GM10248 (cell line): ENCODE measurements around the gene PCBD1.

ENCODE experiments used
- CTCF ChIA-PET: fragments of 300-600 bp; sonication (Branson Sonifier 250); formaldehyde crosslinking; extraction: SDS; loops from one replicate; lab custom pipeline; 2021; ENCODE audit warnings: antibody characterized with exemption; lab: Yijun Ruan, JAX
- POLR2A ChIA-PET: fragments of 350-650 bp; sonication (Branson Sonifier 250); formaldehyde crosslinking; extraction: SDS; loops from one replicate; lab custom pipeline; 2020; ENCODE audit warnings: antibody characterized with exemption; lab: Yijun Ruan, JAX
- DNase-seq: peaks from one replicate; pipeline ENCODE4 v3.0.0; 2012; ENCODE audit errors: extremely low spot score
- TF ChIP-seq, protein P1 (sequence below): IDR thresholded peaks from 2 replicates; pipeline ENCODE4 v1.5.1; 2012; ENCODE audit warnings: mild to moderate bottlenecking, low read depth; ENCODE audit errors: extremely low read depth, missing control alignments, control extremely low read depth

The PCBD1 gene

DNA sequence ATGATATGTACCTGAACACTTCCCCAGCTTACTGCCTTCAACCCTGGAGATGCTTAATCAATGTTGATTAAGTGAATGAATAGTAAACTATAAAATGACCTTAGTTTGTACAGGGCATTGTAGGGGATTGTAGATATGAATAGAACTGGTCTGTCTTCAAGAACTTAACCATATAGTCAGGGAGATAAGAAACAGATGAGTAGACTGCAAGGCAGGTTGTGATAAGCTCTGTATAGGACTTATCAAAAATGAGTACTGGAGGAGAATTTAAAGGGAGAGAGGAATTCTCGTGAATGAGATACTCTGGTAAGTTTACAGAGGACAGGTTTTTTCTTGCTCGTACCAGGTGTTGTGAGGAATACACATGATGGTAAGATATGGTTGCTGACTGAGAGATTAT, 45.0 kb downstream of the PCBD1 start:
- ChIA-PET POLR2A (no interaction called here), CTCF (interaction anchor here (1.1 to 1.6 kb wide), 2 partner anchors 11 to 15 kb away, joined by 4 to 5 read pairs; no protein-coding TSS in a partner anchor)
- TF ChIP-seq, protein P1, sequence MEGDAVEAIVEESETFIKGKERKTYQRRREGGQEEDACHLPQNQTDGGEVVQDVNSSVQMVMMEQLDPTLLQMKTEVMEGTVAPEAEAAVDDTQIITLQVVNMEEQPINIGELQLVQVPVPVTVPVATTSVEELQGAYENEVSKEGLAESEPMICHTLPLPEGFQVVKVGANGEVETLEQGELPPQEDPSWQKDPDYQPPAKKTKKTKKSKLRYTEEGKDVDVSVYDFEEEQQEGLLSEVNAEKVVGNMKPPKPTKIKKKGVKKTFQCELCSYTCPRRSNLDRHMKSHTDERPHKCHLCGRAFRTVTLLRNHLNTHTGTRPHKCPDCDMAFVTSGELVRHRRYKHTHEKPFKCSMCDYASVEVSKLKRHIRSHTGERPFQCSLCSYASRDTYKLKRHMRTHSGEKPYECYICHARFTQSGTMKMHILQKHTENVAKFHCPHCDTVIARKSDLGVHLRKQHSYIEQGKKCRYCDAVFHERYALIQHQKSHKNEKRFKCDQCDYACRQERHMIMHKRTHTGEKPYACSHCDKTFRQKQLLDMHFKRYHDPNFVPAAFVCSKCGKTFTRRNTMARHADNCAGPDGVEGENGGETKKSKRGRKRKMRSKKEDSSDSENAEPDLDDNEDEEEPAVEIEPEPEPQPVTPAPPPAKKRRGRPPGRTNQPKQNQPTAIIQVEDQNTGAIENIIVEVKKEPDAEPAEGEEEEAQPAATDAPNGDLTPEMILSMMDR, result no peak
- DNase-seq, result no peak

DNA sequence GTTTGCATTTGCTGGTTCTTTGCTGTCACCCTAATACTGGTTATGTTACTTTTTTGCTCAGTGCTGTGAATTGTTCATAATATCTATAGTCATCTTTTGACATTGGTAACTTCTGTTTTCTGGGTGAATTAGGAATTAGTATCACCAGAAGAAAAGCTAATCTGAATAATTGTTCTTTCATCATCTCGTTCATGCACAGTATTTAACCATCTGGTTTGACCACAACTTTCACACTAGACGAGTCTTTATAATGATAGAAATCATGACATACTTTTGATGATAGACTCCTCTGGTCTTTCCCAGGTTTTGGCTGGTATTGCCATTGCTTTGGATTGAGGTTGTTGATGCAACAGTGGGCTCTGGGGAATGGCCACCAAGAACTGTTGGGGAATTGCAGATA, 47.5 kb downstream of the PCBD1 start:
- ChIA-PET CTCF (interaction anchor here (1.0 kb wide), 1 partner anchor 26 kb away, joined by 3 read pairs; no protein-coding TSS in a partner anchor), POLR2A (no interaction called here)
- TF ChIP-seq, protein P1, result no peak
- no peak for DNase-seq

DNA sequence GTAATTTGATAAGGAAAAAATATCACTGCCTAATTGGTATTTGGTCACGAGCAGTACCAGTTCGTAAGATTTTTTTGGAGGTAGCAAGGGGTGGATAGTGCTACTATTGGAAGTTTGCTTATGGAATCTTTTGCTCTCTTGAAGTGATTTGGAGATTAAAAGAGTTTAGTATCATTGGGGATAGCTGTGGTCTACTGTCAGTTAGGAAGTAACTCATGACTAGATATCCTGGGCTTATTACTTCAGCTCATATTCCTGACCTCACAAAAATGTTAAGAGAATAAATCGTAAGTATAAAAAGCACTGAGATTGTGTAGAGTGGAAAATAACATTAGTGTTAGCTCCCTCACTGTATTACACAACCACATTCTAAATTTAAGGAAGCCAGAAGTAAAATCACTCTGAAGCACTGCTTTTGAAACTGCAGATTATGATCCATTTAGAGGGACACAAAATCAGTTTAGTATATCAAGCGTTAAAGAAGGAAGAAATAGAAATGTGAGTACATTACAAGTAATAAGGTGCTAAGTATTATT, 50.0 kb downstream of the PCBD1 start:
- ChIA-PET POLR2A (no interaction called here), CTCF (interaction anchor here (1.1 to 1.7 kb wide), 2 partner anchors 22 to 38 kb away, joined by 3 to 5 read pairs; partner anchors contain the start of gene SGPL1)
- DNase-seq, result no peak
- TF ChIP-seq, protein P1, result no peak

DNA sequence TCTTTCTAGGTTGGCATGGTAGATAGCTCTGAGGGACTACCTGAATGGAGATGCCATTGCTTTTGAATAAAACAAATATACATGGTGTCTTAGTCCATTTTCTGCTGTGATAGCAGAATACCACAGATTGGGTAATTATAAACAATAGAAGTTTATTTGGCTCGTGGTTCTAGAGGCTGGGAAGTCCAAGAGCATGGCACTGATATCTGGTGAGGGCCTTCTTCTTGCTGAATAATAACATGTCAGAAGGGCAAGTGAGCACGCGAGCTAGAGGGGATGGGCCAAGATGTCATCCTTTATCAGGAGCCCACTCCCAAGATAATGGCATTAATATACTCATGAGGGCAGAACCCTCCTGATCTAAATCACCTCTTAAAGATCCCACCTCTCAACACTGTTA, 50.7 kb downstream of the PCBD1 start:
- POLR2A ChIA-PET, result no interaction called here
- CTCF ChIA-PET, result interaction anchor here (1.1 kb wide), 1 partner anchor 22 kb away, joined by 3 read pairs; the partner anchor contains the start of gene SGPL1
- DNase-seq, result no peak
- TF ChIP-seq, protein P1, result no peak

DNA sequence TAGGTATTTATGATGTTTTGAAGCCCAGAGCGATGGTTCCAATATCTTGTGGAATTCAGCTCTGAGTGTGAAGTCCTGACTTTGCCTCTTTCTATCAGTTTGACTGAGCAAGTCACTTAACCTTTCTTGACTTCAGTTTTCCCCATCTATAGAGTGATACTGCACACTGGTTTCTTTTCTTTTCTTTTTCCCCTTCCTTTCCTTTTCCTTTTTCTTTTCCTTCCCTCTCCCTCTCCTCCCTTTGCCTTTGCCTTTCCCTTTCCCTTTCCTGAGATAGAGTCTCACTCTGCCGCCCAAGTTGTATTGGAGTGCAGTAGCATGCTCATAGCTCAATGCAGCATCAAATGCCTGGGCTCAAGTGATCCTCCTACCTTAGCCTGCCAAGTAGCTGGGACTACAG, 52.0 kb downstream of the PCBD1 start:
- ChIA-PET CTCF (interaction anchor here (1.0 to 1.5 kb wide), 5 partner anchors 9 to 89 kb away, joined by 3 to 5 read pairs (median 4); no protein-coding TSS in a partner anchor), POLR2A (no interaction called here)
- TF ChIP-seq, protein P1, result no peak
- DNase-seq, result no peak

DNA sequence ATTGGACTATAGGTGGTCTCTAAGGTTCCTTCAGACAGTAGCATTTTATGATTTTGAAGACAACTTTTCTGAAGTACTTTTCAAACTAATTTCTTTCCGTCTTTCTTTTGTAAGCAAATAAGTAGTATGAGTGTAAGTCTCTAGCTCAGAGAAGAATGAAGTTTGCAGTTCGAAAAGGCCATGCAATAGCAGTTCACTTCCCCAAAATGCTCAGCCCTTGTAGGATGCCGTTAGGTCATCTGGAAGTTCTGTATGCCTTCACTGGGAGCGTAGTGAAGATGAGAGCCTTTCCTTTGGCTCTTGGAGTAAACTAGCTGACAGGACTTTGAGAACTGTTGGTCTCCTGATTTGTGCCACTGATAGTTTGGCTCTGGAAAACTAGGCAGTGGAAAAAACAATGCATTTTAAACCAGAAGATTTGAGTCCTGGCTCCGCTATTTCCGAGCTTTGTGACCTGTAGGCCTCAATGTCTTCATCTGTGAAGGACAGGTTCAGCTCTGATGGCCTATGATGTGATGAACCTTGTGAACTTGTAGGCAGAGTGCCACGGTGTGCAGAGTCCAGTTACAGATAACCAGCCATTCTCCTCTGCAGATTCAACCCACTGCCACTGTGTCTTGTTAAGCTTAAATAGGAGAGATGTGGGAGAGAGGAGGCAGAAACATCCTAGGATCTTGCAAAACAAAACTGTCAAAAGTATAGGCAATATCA, 53.8 kb downstream of the PCBD1 start:
- no peak for DNase-seq
- ChIA-PET POLR2A (no interaction called here), CTCF (interaction anchor here (0.9 to 1.8 kb wide), 3 partner anchors 17 to 30 kb away, joined by 3 to 4 read pairs (median 3); no protein-coding TSS in a partner anchor)
- TF ChIP-seq, protein P1, result no peak
